Superior temporal gyrus (tissue), 1 donor: ENCODE data around the gene OLFML1.
A peak's percentile ranks its signal among the peaks of the same experiment; 100 is the strongest.
"Not testable (repeated sequence)": the region's sequence is repeated elsewhere in the genome, so short reads cannot be mapped to it uniquely, and the experiment has no call there.

Experiments
- DNase-seq: peaks from one replicate; pipeline ENCODE4 v3.0.0-alpha.2; 2016; ENCODE audit errors: extremely low spot score

The OLFML1 gene

GRCh38 chr11:7512525-7513233 lies 27.4 kb downstream of the OLFML1 start:
- peak; percentile 55 for DNase-seq

GRCh38 chr11:7513234-7514098 lies 28.2 kb downstream of the OLFML1 start, which contains the start of gene PPFIBP2:
Gene PPFIBP2, plus strand, starts transcription at chr11:7513999. Its CDS starts 35,477 bp downstream, at chr11:7549476.
- DNase-seq = peak; percentile 87

GRCh38 chr11:7514099-7514591 lies 28.8 kb downstream of the OLFML1 start:
- no peak for DNase-seq

GRCh38 chr11:7515447-7515886 lies 30.2 kb downstream of the OLFML1 start:
- no peak for DNase-seq

- DNase-seq = no peak
Observed at GRCh38 chr11:7516475-7516874, 31.2 kb downstream of the OLFML1 start.

- not testable (repeated sequence) for DNase-seq
Observed at GRCh38 chr11:7517743-7518142, 32.4 kb downstream of the OLFML1 start.

GRCh38 chr11:7518811-7519562 lies 33.7 kb downstream of the OLFML1 start:
- no peak for DNase-seq

- DNase-seq = no peak
Observed at GRCh38 chr11:7520011-7520942, 35.0 kb downstream of the OLFML1 start.

- peak; percentile 45 for DNase-seq
Observed at GRCh38 chr11:7520981-7521487, 35.7 kb downstream of the OLFML1 start.

GRCh38 chr11:7522121-7522520 lies 36.8 kb downstream of the OLFML1 start:
- DNase-seq = peak; percentile 75

- no peak for DNase-seq
Observed at GRCh38 chr11:7522546-7522945, 37.2 kb downstream of the OLFML1 start.

GRCh38 chr11:7523416-7524210 lies 38.3 kb downstream of the OLFML1 start:
- DNase-seq = no peak

- DNase-seq = no peak
Observed at GRCh38 chr11:7524462-7525235, 39.3 kb downstream of the OLFML1 start.

GRCh38 chr11:7525424-7525823 lies 40.1 kb downstream of the OLFML1 start:
- DNase-seq = no peak

- DNase-seq = no peak
Observed at GRCh38 chr11:7527029-7527428, 41.7 kb downstream of the OLFML1 start.

GRCh38 chr11:7528514-7529049 lies 43.3 kb downstream of the OLFML1 start:
- no peak for DNase-seq

GRCh38 chr11:7530013-7530640 lies 44.8 kb downstream of the OLFML1 start:
- DNase-seq = no peak

GRCh38 chr11:7531011-7531410 lies 45.7 kb downstream of the OLFML1 start:
- no peak for DNase-seq
